GM19452 (cell line): ENCODE data around the gene CATSPER3.

Source experiments
- ATAC-seq: cut with Tn5 transposase; IDR thresholded peaks from one replicate; pipeline ENCODE4 v1.9.1; 2021; ENCODE audit not compliant: unreplicated experiment

CATSPER3 gene

DNA sequence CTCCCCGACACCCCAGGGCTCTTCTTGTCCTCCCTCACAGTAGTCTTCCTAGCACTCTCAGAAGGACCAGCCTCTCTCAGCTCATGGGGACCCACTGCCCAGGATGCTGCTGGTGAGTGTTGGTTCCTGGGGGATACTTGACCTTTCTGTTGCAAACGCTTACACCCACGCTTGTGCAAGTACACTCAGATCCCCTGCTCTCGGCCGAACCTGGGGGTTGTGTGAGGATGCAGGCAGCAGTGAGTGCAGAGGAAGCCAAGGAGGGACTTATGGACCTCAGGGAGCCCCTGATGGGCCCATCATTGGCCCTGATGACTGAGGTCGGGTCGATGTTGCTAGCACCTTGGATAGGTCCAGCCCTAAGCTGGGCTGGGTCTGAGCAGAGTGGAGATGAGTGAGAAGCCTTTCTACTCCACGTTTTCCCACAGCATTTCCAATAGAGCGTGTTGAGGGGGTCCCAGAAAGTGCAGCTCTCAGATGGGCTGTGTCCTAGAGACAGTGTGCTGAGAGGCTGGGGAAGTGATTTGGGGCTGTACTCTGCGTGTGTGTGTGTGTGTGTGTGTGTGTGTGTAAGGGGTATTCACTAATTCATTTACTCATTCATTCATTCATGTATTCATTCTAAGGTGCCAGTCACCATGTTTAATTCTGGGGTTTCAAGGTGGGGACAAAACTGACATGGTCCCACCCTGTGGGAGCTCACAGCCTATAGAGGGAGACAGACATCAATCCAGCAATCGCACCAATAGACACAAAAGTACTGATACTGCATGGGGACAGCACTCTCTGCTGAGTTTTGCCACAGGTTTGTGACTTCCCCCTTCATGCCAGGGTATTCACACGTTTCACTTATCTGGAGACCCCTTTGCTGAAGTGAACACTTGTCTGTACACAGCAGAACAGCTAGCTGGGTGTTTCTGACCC, 91.6 kb downstream of the CATSPER3 start:
- no peak for ATAC-seq

- ATAC-seq = no peak
Observed at GRCh38 chr5:135060021-135060420, 92.3 kb downstream of the CATSPER3 start.

DNA sequence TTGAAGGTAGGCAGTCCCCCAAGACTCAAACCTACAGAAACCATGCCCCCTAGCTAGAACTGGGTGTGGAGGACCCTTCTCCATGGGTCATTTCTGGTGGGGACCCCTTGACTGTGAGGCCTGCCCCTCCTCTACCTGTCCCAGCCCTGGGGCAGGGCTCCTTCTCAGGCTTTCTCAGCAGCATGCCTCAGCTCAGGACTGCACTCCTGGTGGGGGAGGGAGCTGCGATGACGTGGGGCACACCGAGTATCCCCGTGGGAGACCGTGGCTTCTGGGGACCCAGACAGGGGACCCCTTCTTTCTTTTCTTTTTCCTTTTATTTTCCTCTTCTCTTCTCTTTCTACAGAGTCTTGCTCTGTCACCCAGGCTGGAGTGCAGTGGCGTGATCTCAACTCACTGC, 93.3 kb downstream of the CATSPER3 start:
- ATAC-seq = no peak
